ENCODE measurements around the gene FARP1.
"Not testable (repeated sequence)": the region's sequence is repeated elsewhere in the genome, so short reads cannot be mapped to it uniquely, and the experiment has no call there.

Gene FARP1

DNA sequence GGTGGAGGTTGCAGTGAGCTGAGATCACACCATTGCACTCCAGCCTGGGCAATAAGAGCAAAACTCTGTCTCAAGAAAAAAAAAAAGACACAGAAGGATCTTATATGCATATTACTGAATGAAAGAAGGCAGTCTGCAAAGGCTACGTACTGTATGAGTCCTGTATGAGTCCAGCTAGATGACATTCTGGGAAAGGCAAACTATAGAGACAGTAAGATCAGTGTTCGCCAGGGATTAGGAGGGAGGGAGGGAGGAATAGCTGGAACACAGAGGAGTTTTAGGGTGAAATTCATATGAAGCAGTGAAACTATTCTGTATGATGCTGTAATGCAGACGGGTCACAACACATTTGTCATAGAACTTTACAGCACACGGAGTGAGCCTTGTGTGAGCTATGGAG lies 200.1 kb downstream of the FARP1 start:
- DNase-seq, result no peak

- no peak for DNase-seq
These were observed 200.6 kb downstream of the FARP1 start for GRCh38 chr13:98343461-98343860.

DNA sequence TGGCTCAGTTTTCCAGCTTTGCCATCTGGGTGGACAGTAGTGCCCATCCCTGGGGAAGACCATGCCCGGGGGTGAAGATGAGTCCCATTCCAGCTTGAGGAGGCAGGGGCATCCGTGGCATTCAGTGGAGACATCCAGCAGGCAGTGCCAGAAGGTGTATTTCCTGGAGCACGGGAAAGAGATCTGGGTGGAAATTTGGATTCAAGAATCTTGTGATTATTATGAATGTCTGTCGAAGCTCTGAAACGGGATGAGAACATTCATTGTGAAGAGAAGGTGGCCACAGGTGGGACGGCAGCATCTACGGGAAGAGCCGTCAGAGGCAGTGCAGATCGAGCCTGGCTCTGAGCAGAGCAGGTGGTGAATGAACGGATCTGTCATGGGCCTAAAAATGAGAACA lies 201.5 kb downstream of the FARP1 start:
- DNase-seq, result no peak

DNA sequence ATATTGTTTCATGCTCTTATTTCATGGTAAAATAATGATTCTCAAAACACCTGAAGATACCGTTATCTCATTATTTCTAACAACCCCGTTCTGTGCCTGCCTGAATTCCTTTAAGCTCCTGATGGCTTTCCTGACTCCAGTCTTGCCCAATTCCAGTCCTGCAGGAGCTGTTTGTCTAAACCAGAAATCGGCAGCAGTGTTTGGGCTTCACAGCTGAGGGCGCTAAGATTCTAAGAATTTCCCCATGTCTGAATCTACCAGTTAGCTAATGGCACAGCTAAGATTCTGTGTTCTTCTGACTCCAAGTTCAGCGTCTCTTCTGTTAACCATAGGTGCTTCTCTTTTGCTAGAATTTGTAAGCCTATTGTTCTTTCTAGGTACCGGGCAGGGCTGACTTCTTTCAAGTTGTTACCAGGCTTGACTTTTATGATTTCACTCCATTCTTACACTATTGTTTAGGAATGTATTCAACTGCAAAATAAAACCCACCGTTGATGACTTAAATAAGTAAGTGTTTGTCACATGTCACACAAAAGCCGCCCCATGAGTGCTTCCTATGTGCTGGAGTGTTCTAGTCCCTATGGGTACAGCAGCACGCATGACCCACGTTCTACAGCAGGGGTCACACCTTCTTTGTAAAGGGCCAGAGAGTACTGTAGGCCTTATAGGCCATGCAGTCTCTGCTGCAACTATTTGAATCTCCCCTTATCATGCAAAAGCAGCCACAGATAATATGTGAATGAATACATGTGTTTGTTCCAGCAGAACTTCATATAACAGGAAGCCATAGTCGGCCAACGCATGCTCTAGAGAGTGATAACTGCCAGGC lies 202.4 kb downstream of the FARP1 start:
- no peak for DNase-seq

- DNase-seq, result no peak
These were observed 204.2 kb downstream of the FARP1 start for GRCh38 chr13:98346904-98347636.

GRCh38 chr13:98347756-98348155 lies 204.9 kb downstream of the FARP1 start:
- DNase-seq, result no peak

DNA sequence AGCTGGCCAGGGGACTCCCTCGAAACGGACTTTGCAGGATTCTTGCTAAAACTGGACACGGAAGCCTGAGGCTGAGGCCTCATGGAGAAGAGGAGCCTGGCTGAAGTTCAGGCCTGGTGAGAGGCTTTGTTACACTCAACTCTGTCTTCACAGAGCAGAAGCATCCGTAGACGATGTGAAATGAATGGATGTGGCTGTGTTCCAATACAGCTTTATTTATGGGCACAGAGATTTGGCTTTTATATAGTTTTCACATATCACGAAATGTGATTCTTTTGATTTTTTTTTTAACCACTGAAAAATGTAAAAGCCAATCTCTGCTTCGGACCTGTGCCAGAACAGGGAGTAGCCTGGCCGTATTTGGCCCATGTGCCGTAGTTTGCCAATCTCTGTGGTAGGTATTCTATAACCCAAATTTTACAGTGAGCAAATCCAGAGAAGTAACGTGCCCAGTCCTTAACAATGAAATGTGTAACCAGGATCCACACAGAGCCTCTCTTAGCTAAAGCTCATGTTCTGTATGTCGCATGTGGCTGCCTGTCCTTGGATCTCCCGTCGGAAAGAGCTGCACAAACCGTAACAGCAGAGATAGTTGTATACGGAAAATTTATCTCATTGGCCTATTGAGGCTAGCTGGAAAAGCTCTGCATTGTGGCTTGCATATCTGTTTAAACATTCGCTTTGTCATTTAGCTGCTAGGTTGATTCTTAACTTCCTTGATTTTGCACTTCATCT lies 205.7 kb downstream of the FARP1 start:
- no peak for DNase-seq

- DNase-seq, result no peak
These were observed 206.9 kb downstream of the FARP1 start for GRCh38 chr13:98349731-98350305.

DNA sequence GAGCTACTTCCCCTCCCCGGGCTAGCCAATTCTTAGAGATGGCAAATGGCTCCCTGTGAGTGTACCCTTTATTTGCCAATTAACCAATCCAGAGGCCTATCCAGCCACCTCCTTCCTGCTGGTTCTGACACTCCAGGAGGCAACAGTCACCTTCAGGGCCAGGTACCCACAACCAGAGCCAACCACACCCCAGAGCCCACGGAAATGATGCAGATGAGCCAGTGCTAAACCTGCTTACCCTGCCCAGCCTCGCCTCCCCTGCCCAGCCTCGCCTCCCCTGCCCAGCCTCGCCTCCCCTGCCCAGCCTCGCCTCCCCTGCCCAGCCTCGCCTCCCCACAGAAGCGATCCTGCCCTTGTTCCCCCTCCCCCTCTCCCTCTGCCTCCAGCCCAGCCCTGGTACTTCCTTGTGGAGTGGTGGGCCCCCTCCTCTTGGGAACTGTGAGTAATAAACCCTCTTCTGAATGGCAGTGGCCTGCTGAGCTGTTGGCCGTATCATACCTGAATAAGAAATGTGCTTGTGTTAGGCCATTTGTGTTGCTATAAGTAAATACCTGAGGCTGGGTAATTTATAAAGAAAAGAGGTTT lies 207.9 kb downstream of the FARP1 start:
- DNase-seq, result no peak

- DNase-seq, result no peak
These were observed 208.7 kb downstream of the FARP1 start for GRCh38 chr13:98351636-98352035.

DNA sequence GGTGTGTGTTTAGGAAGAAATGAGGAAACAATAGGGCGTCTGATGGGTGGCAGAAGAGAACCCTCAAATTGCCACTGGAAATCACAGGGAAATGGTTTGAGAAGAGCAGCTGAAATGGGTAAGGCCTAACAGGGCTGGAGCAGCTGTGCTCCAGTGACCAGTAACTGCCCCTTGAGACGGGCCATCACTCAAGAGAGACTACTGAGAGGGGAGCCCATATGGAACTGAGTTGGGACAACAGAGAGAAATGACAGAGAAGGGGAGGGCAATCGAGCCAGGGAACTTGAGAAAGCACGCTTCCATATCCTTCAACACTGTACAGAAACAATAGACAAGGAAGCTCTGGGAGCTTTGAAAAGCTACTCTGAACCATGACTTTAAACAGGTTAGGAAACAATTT lies 209.3 kb downstream of the FARP1 start:
- DNase-seq, result no peak

GRCh38 chr13:98353750-98354149 lies 210.9 kb downstream of the FARP1 start:
- no peak for DNase-seq

GRCh38 chr13:98358937-98359336 lies 216.0 kb downstream of the FARP1 start:
- no peak for DNase-seq

- DNase-seq, result no peak
These were observed 217.7 kb downstream of the FARP1 start for GRCh38 chr13:98360545-98360944.

- DNase-seq, result no peak
These were observed 220.4 kb downstream of the FARP1 start for GRCh38 chr13:98363326-98363725.

GRCh38 chr13:98364179-98364578 lies 221.3 kb downstream of the FARP1 start:
- DNase-seq, result no peak

- no peak for DNase-seq
These were observed 221.8 kb downstream of the FARP1 start for GRCh38 chr13:98364647-98365046.

DNA sequence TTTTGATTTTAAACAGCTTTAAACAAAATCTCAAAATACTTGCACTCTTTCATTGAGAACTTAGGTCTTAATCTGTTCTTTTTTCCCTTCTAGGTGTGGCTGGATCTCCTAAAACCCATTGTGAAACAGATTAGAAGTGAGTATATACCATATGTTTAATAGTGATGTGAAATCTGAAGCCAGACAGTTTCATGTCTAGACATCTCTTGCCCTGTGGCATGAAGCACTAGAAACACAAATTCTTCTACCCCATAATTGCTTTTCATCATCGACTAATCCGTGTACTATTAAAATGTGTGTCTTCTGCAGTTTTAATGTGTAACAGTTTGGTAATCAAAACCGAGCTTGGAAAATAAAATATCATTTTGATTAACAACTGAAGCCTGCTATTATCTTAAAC lies 222.4 kb downstream of the FARP1 start:
- DNase-seq, result no peak

GRCh38 chr13:98366010-98366409 lies 223.1 kb downstream of the FARP1 start:
- DNase-seq, result no peak

GRCh38 chr13:98366443-98366842 lies 223.5 kb downstream of the FARP1 start:
- no peak for DNase-seq

DNA sequence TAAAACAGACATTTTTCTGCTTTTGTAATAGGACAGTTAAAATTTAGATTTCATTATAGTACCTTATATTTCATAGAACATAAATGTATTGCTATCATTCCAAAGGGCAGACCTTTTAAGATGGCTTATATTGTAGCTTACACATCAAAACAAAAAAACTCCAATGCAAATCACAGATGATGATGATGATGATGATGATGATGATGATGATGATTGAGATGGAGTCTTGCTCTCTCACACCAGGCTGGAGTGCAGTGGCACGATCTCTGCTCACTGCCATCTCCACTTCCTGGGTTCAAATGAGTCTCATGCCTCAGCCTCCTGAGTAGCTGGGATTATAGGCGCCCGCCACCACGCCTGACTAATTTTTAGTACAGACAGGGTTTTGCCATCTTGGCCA lies 224.1 kb downstream of the FARP1 start:
- no peak for DNase-seq

DNA sequence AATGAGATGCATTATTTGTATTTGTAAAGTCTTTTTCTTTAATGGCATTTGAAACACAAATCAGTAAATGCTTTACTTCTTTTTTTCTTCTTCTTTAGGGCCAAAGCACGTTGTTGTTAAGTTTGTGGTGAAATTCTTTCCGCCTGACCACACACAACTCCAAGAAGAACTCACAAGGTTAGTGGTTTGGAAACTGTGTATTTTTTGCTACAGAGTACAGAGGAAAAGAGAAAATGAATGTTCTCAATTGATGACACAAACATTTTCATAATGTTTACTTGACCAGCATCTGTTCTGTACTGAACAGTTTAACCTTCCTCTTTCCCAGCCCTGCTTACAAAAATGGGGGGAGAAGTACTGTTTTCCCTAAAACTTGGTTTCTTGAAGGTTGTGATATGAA lies 225.1 kb downstream of the FARP1 start:
- DNase-seq, result no peak

DNA sequence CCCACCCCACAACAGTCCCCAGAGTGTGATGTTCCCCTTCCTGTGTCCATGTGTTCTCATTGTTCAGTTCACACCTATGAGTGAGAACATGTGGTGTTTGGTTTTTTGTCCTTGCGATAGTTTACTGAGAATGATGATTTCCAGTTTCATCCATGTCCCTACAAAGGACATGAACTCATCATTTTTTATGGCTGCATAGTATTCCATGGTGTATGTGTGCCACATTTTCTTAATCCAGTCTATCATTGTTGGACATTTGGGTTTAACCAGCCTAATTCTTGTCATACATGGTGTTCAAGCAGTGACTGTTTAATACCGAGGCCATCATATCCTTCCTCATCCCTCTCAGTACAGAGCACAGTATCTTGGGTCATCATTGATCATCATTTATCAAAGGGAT lies 226.6 kb downstream of the FARP1 start:
- DNase-seq, result not testable (repeated sequence)
